Activated CD4-positive, alpha-beta T cell treated with anti-CD3 and anti-CD28 coated beads, Interleukin-2, amount 10 ng/mL, durations not matched to agents 7 days and 5 days (primary cell): ENCODE results near the gene RAC2. TPM values are rescaled to one million over a fixed set of nuclear protein-coding genes. Genes with fewer than 3 reads are reported as not detected.

ENCODE experiments used
- CTCF ChIA-PET: fragments of 350-600 bp; sonication (Branson Sonifier 250); formaldehyde crosslinking; loops from one replicate; lab custom pipeline; 2021; ENCODE audit warnings: antibody characterized with exemption; lab: Charles Lee
- POLR2A ChIA-PET: fragments of 350-600 bp; sonication (Branson Sonifier 250); formaldehyde crosslinking; loops from one replicate; lab custom pipeline; 2021; ENCODE audit warnings: antibody characterized with exemption; lab: Charles Lee
- DNase-seq: peaks from one replicate; pipeline ENCODE4 v3.0.0-alpha.2; 2020
- H3K27ac Mint-ChIP-seq: one replicate; pipeline ENCODE4 v1.8.0; 2021; ENCODE audit warnings: mild to moderate bottlenecking, moderate library complexity, mixed read lengths
- H3K27me3 Mint-ChIP-seq: one replicate; pipeline ENCODE4 v1.8.0; 2021; ENCODE audit warnings: mixed read lengths
- H3K36me3 Mint-ChIP-seq: one replicate; pipeline ENCODE4 v1.8.0; 2021; ENCODE audit warnings: low read depth, mixed read lengths
- H3K4me1 Mint-ChIP-seq: one replicate; pipeline ENCODE4 v1.8.0; 2021; ENCODE audit warnings: mixed read lengths
- H3K4me3 Mint-ChIP-seq: one replicate; pipeline ENCODE4 v1.8.0; 2021; ENCODE audit warnings: mild to moderate bottlenecking, moderate library complexity, mixed read lengths
- H3K9me3 Mint-ChIP-seq: one replicate; pipeline ENCODE4 v1.8.0; 2021; ENCODE audit warnings: mixed read lengths
- total RNA-seq, 2 experiments: library from RNA; stranded (reverse); gene quantifications; one replicate each; pipeline ENCODE4 v1.2.3, GENCODE V29; 2021

The RAC2 gene
- total RNA-seq, 2 experiments from 2014 or later: 1,015 to 1,117 TPM

GRCh38 chr22:37194750-37195149 lies 49.3 kb downstream of the RAC2 start:
- no peak for DNase-seq
- H3K9me3 Mint-ChIP-seq: peaks cover 2% of the 10 kb centered on the region
- no peaks in the 10 kb centered on the region for H3K27me3 Mint-ChIP-seq
- H3K4me3 Mint-ChIP-seq: no peak overlapping the region
- peaks cover 50% of the 10 kb centered on the region for H3K4me1 Mint-ChIP-seq
- ChIA-PET POLR2A (no interaction called here), CTCF (interaction anchor here (1.4 to 2.4 kb wide), 3 partner anchors 26 to 151 kb away, joined by 3 to 6 read pairs (median 4); no protein-coding TSS in a partner anchor)
- peak overlapping the region; percentile 74 for H3K27ac Mint-ChIP-seq
- H3K36me3 Mint-ChIP-seq: peaks cover 13% of the 10 kb centered on the region

- peak; percentile 43 for DNase-seq
- Mint-ChIP-seq H3K9me3 (peaks cover 2% of the 10 kb centered on the region), H3K4me1 (peaks cover 55% of the 10 kb centered on the region), H3K27ac (peak overlapping the region; percentile 78), H3K36me3 (peaks cover 17% of the 10 kb centered on the region), H3K4me3 (peak overlapping the region; percentile 4), H3K27me3 (no peaks in the 10 kb centered on the region)
- POLR2A ChIA-PET: interaction anchor here (0.7 to 1.3 kb wide), 2 partner anchors 30 to 36 kb away, joined by 3 read pairs; no protein-coding TSS in a partner anchor
- CTCF ChIA-PET: interaction anchor here (0.8 to 2.4 kb wide), 6 partner anchors 25 to 338 kb away, joined by 3 to 6 read pairs (median 4); no protein-coding TSS in a partner anchor
These were observed 50.4 kb downstream of the RAC2 start for GRCh38 chr22:37193629-37194191.

GRCh38 chr22:37192741-37193140 lies 51.3 kb downstream of the RAC2 start:
- Mint-ChIP-seq H3K27me3 (no peaks in the 10 kb centered on the region), H3K4me3 (no peak overlapping the region), H3K36me3 (peaks cover 17% of the 10 kb centered on the region), H3K4me1 (peaks cover 57% of the 10 kb centered on the region), H3K9me3 (peaks cover 2% of the 10 kb centered on the region), H3K27ac (no peak overlapping the region)
- CTCF ChIA-PET: interaction anchor here (0.7 to 2.4 kb wide), 6 partner anchors 30 to 335 kb away, joined by 3 to 6 read pairs (median 3); no protein-coding TSS in a partner anchor
- no peak for DNase-seq
- POLR2A ChIA-PET: interaction anchor here (0.7 to 1.3 kb wide), 3 partner anchors 26 to 35 kb away, joined by 3 read pairs; no protein-coding TSS in a partner anchor

- H3K27me3 Mint-ChIP-seq: no peaks in the 10 kb centered on the region
- H3K4me1 Mint-ChIP-seq: peaks cover 57% of the 10 kb centered on the region
- no peak overlapping the region for H3K27ac Mint-ChIP-seq
- H3K9me3 Mint-ChIP-seq: peaks cover 2% of the 10 kb centered on the region
- DNase-seq: no peak
- CTCF ChIA-PET: interaction anchor here (0.8 to 2.0 kb wide), 5 partner anchors 29 to 335 kb away, joined by 3 to 4 read pairs (median 3); partner anchors contain the start of gene IL2RB
- no peak overlapping the region for H3K4me3 Mint-ChIP-seq
- peaks cover 17% of the 10 kb centered on the region for H3K36me3 Mint-ChIP-seq
- POLR2A ChIA-PET: interaction anchor here (0.7 kb wide), 1 partner anchor 25 kb away, joined by 3 read pairs; no protein-coding TSS in a partner anchor
These were observed 51.9 kb downstream of the RAC2 start for GRCh38 chr22:37192204-37192603.

- DNase-seq: no peak
- POLR2A ChIA-PET: interaction anchor here (0.6 kb wide), 1 partner anchor 33 kb away, joined by 4 read pairs; no protein-coding TSS in a partner anchor
- Mint-ChIP-seq H3K9me3 (peaks cover 2% of the 10 kb centered on the region), H3K27me3 (no peaks in the 10 kb centered on the region), H3K4me1 (peaks cover 65% of the 10 kb centered on the region), H3K27ac (no peak overlapping the region), H3K36me3 (peaks cover 17% of the 10 kb centered on the region), H3K4me3 (no peak overlapping the region)
- CTCF ChIA-PET: no interaction called here
These were observed 53.7 kb downstream of the RAC2 start for GRCh38 chr22:37190262-37190780.

GRCh38 chr22:37188901-37189466 lies 55.1 kb downstream of the RAC2 start:
- peaks cover 2% of the 10 kb centered on the region for H3K9me3 Mint-ChIP-seq
- POLR2A ChIA-PET: no interaction called here
- peaks cover 64% of the 10 kb centered on the region for H3K4me1 Mint-ChIP-seq
- H3K27ac Mint-ChIP-seq: no peak overlapping the region
- H3K27me3 Mint-ChIP-seq: no peaks in the 10 kb centered on the region
- peaks cover 17% of the 10 kb centered on the region for H3K36me3 Mint-ChIP-seq
- CTCF ChIA-PET: interaction anchor here (0.7 to 1.7 kb wide), 2 partner anchors 10 to 23 kb away, joined by 3 to 5 read pairs; no protein-coding TSS in a partner anchor
- no peak for DNase-seq
- no peak overlapping the region for H3K4me3 Mint-ChIP-seq

GRCh38 chr22:37187891-37188761 lies 55.9 kb downstream of the RAC2 start, which contains the start of gene C1QTNF6:
TSS of gene C1QTNF6 (minus strand) at chr22:37188247. CDS start at chr22:37188213, 34 bp downstream.
- Mint-ChIP-seq H3K27ac (peak within 1 kb of the TSS; percentile 31), H3K27me3 (no peaks in the 10 kb centered on the region), H3K4me1 (peaks cover 62% of the 10 kb centered on the region), H3K36me3 (peaks cover 16% of the 10 kb centered on the region), H3K4me3 (peak within 1 kb of the TSS; percentile 34), H3K9me3 (peaks cover 2% of the 10 kb centered on the region)
- POLR2A ChIA-PET: interaction anchor here (0.6 kb wide), 1 partner anchor 82 kb away, joined by 6 read pairs; no protein-coding TSS in a partner anchor
- no peak for DNase-seq
- CTCF ChIA-PET: interaction anchor here (1.2 to 1.7 kb wide), 2 partner anchors 16 to 22 kb away, joined by 3 to 5 read pairs; no protein-coding TSS in a partner anchor

GRCh38 chr22:37187552-37187890 lies 56.5 kb downstream of the RAC2 start:
- POLR2A ChIA-PET: interaction anchor here (0.6 kb wide), 1 partner anchor 82 kb away, joined by 6 read pairs; no protein-coding TSS in a partner anchor

GRCh38 chr22:37186997-37187522 lies 57.0 kb downstream of the RAC2 start:
- Mint-ChIP-seq H3K36me3 (peaks cover 9% of the 10 kb centered on the region), H3K27me3 (no peaks in the 10 kb centered on the region), H3K27ac (peak overlapping the region; percentile 87), H3K9me3 (peaks cover 2% of the 10 kb centered on the region), H3K4me3 (peak overlapping the region; percentile 34), H3K4me1 (peaks cover 55% of the 10 kb centered on the region)
- DNase-seq: no peak
- POLR2A ChIA-PET: interaction anchor here (0.6 kb wide), 1 partner anchor 81 kb away, joined by 6 read pairs; no protein-coding TSS in a partner anchor
- CTCF ChIA-PET: interaction anchor here (1.1 to 1.2 kb wide), 3 partner anchors 9 to 17 kb away, joined by 3 to 5 read pairs (median 5); no protein-coding TSS in a partner anchor

More at GRCh38 chr22:37187552-37187890, 56.5 kb downstream of the RAC2 start:
- H3K36me3 Mint-ChIP-seq: peaks cover 10% of the 10 kb centered on the region
- H3K4me3 Mint-ChIP-seq: peak overlapping the region; percentile 34
- DNase-seq: no peak
- H3K4me1 Mint-ChIP-seq: peaks cover 56% of the 10 kb centered on the region
- no peaks in the 10 kb centered on the region for H3K27me3 Mint-ChIP-seq
- CTCF ChIA-PET: interaction anchor here (1.1 to 1.2 kb wide), 3 partner anchors 10 to 17 kb away, joined by 3 to 5 read pairs (median 5); no protein-coding TSS in a partner anchor
- peaks cover 2% of the 10 kb centered on the region for H3K9me3 Mint-ChIP-seq
- H3K27ac Mint-ChIP-seq: peak overlapping the region; percentile 13

GRCh38 chr22:37186228-37186996 lies 57.7 kb downstream of the RAC2 start:
- Mint-ChIP-seq H3K27me3 (no peaks in the 10 kb centered on the region), H3K27ac (peak overlapping the region; percentile 87), H3K36me3 (peaks cover 9% of the 10 kb centered on the region), H3K9me3 (no peaks in the 10 kb centered on the region), H3K4me1 (peaks cover 57% of the 10 kb centered on the region), H3K4me3 (peak overlapping the region; percentile 51)
- ChIA-PET CTCF (interaction anchor here (1.1 to 1.2 kb wide), 2 partner anchors 8 to 16 kb away, joined by 5 read pairs; no protein-coding TSS in a partner anchor), POLR2A (no interaction called here)
- peak; percentile 52 for DNase-seq
